ENCODE measurements around the gene PGRMC1.
"Not testable (repeated sequence)": the region's sequence is repeated elsewhere in the genome, so short reads cannot be mapped to it uniquely, and the experiment has no call there.

DNA sequence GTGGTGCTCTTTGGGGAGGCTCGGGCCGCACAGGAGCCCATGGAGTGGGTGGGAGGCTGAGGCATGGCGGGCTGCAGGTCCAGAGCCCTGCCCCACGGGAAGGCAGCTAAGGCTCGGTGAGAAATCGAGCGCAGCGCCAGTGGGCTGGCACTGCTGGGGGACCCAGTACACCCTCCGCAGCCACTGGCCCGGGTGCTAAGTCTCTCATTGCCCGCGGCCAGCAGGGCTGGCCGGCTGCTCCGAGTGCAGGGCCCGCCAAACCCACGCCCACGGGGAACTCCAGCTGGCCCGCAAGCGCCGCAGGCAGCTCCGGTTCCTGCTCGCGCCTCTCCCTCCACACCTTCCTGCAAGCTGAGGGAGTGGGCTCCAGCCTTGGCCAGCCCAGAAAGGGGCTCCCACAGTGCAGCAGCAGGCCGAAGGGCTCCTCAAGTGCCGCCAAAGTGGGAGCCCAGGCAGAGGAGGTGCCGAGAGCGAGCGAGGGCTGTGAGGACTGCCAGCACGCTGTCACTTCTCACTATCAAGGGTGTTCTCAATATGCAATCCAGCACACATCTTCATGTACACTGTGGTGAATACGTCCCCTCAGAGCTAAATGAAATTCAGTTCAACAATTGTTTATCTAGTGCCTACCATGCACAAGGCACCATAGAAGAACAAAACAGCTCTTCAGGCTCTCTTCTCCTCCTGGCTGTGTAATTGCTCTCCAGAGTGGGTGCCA, 25.0 kb upstream of the PGRMC1 start:
- TF ChIP-seq, protein P1, sequence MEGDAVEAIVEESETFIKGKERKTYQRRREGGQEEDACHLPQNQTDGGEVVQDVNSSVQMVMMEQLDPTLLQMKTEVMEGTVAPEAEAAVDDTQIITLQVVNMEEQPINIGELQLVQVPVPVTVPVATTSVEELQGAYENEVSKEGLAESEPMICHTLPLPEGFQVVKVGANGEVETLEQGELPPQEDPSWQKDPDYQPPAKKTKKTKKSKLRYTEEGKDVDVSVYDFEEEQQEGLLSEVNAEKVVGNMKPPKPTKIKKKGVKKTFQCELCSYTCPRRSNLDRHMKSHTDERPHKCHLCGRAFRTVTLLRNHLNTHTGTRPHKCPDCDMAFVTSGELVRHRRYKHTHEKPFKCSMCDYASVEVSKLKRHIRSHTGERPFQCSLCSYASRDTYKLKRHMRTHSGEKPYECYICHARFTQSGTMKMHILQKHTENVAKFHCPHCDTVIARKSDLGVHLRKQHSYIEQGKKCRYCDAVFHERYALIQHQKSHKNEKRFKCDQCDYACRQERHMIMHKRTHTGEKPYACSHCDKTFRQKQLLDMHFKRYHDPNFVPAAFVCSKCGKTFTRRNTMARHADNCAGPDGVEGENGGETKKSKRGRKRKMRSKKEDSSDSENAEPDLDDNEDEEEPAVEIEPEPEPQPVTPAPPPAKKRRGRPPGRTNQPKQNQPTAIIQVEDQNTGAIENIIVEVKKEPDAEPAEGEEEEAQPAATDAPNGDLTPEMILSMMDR (IDR thresholded peaks at IDR 0.05), result not testable (repeated sequence)
- TF ChIP-seq, protein P2, sequence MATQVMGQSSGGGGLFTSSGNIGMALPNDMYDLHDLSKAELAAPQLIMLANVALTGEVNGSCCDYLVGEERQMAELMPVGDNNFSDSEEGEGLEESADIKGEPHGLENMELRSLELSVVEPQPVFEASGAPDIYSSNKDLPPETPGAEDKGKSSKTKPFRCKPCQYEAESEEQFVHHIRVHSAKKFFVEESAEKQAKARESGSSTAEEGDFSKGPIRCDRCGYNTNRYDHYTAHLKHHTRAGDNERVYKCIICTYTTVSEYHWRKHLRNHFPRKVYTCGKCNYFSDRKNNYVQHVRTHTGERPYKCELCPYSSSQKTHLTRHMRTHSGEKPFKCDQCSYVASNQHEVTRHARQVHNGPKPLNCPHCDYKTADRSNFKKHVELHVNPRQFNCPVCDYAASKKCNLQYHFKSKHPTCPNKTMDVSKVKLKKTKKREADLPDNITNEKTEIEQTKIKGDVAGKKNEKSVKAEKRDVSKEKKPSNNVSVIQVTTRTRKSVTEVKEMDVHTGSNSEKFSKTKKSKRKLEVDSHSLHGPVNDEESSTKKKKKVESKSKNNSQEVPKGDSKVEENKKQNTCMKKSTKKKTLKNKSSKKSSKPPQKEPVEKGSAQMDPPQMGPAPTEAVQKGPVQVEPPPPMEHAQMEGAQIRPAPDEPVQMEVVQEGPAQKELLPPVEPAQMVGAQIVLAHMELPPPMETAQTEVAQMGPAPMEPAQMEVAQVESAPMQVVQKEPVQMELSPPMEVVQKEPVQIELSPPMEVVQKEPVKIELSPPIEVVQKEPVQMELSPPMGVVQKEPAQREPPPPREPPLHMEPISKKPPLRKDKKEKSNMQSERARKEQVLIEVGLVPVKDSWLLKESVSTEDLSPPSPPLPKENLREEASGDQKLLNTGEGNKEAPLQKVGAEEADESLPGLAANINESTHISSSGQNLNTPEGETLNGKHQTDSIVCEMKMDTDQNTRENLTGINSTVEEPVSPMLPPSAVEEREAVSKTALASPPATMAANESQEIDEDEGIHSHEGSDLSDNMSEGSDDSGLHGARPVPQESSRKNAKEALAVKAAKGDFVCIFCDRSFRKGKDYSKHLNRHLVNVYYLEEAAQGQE (IDR thresholded peaks at IDR 0.05; ENCODE audit: low read depth, low read length), result not testable (repeated sequence)
- TF ChIP-seq NRF1 (IDR thresholded peaks at IDR 0.05; ENCODE audit: low read depth, low read length); POLR2AphosphoS5 (IDR thresholded peaks at IDR 0.05; ENCODE audit: low read depth, low read length); YY1 (IDR thresholded peaks at IDR 0.05; ENCODE audit: low read depth); FOXJ3 (CRISPR knock-in tag; IDR thresholded peaks at IDR 0.05); TCF12 (IDR thresholded peaks at IDR 0.05); FOSL2 (IDR thresholded peaks at IDR 0.05; ENCODE audit: borderline replicate concordance, low read depth); SIN3A (IDR thresholded peaks at IDR 0.05; ENCODE audit: borderline replicate concordance, low read depth, low read length); TEAD4 (IDR thresholded peaks at IDR 0.05; ENCODE audit: borderline replicate concordance, insufficient read depth); RAD21 (IDR thresholded peaks at IDR 0.05; ENCODE audit: low read length); NFIC (IDR thresholded peaks at IDR 0.05; ENCODE audit: borderline replicate concordance): not testable (repeated sequence)
- TF ChIP-seq, protein P3, sequence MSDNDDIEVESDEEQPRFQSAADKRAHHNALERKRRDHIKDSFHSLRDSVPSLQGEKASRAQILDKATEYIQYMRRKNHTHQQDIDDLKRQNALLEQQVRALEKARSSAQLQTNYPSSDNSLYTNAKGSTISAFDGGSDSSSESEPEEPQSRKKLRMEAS (IDR thresholded peaks at IDR 0.05; ENCODE audit: low read depth), result not testable (repeated sequence)
